HepG2 (cell line): ENCODE results near the gene BACH1. TPM values are rescaled to one million over a fixed set of nuclear protein-coding genes. Genes with fewer than 3 reads are reported as not detected.
A peak's percentile ranks its signal among the peaks of the same experiment; 100 is the strongest.

Experiments
- ATAC-seq: fragments of 200-7000 bp; cut with Tn5 transposase; 3 replicates; pipeline ENCODE4 v1.9.1; 2020; ENCODE audit warnings: mild to moderate bottlenecking, moderate library complexity
- Bru-seq: library from RNA; stranded (reverse); fragments of 400-500 nt; gene quantifications from one replicate; lab custom pipeline; 2021; lab: Mats Ljungman, UMichigan
- BruChase-seq, 2 experiments: library from RNA; stranded (reverse); fragments of 400-500 nt; gene quantifications; one replicate each; lab custom pipeline; 2021; lab: Mats Ljungman, UMichigan
- BruUV-seq: library from RNA; stranded (reverse); fragments of 400-500 nt; replicated peaks from 2 replicates; lab custom pipeline; 2021; lab: Mats Ljungman, UMichigan
- CTCF ChIA-PET: fragments of 300-600 bp; formaldehyde crosslinking; extraction: SDS; loops from one replicate; lab custom pipeline; 2021; ENCODE audit warnings: low total read pairs, inconsistent platforms, low intra/inter-chr PET ratio; lab: Yijun Ruan, JAX
- POLR2A ChIA-PET: fragments of 350-600 bp; sonication (Branson Sonifier 250); formaldehyde crosslinking; loops from one replicate; lab custom pipeline; 2020; ENCODE audit warnings: antibody characterized with exemption, inconsistent platforms; lab: Yijun Ruan, JAX
- DNase-seq: peaks from one replicate; pipeline ENCODE4 v3.0.0-alpha.2; 2015; ENCODE audit warnings: low spot score
- FAIRE-seq: peaks from 3 replicates; lab custom pipeline; 2011; peaks lifted over from hg19 to GRCh38; lab: Jason Lieb, UNC
- H2AFZ ChIP-seq: one replicate; pipeline ENCODE4 v1.6.1; 2011; ENCODE audit warnings: low read length, inconsistent platforms
- H3K27ac ChIP-seq: fragments of 300-600 bp; 3 replicates; pipeline ENCODE4 v1.8.0; 2011; ENCODE audit warnings: mixed run types, mild to moderate bottlenecking, mixed read lengths, low read length, inconsistent platforms; ENCODE audit not compliant: insufficient read depth; ENCODE audit errors: extremely low read length
- H3K27me3 ChIP-seq, 2 experiments: fragments of 200-600 bp in 1 of 2; 2 replicates in 1 of 2; 3 replicates in 1 of 2; pipeline versions ENCODE4 v1.6.0 to v1.8.0; 2011; ENCODE audit warnings: low read length in 2 of 2, mild to moderate bottlenecking in 2 of 2, moderate library complexity in 2 of 2, inconsistent platforms in 1 of 2; ENCODE audit not compliant: insufficient read depth in 2 of 2, control insufficient read depth in 1 of 2
- H3K36me3 ChIP-seq, 2 experiments: fragments of 200-600 bp in 1 of 2; replicated peaks in 1 of 2; 2 replicates in 1 of 2; 3 replicates in 1 of 2; pipeline versions ENCODE4 v1.5.1 to v1.8.0; 2011; ENCODE audit warnings: low read length in 2 of 2, inconsistent platforms in 1 of 2; ENCODE audit not compliant: insufficient read depth in 2 of 2, control insufficient read depth in 1 of 2
- H3K4me1 ChIP-seq: 2 replicates; pipeline ENCODE4 v1.5.1; 2012; ENCODE audit warnings: low read length, inconsistent platforms; ENCODE audit not compliant: insufficient read depth
- H3K4me2 ChIP-seq: 2 replicates; pipeline ENCODE4 v1.6.0; 2011; ENCODE audit warnings: low read depth, low read length, inconsistent platforms
- H3K4me3 ChIP-seq, 3 experiments: fragments of 200-600 bp in 1 of 3; sonication (generic), shearing (Covaris generic) in 1 of 3; replicated peaks in 1 of 3; 2 replicates each; pipeline ENCODE4 v1.5.1; 2011 to 2016; ENCODE audit warnings: low read length in 3 of 3, inconsistent platforms in 2 of 3, low read depth in 2 of 3, mild to moderate bottlenecking in 2 of 3, control low read depth in 1 of 3, mixed read lengths in 1 of 3; ENCODE audit not compliant: insufficient read depth in 1 of 3
- H3K79me2 ChIP-seq: one replicate; pipeline ENCODE4 v1.6.1; 2011; ENCODE audit warnings: low read length, inconsistent platforms; ENCODE audit not compliant: insufficient read depth
- H3K9ac ChIP-seq: 2 replicates; pipeline ENCODE4 v1.6.0; 2011; ENCODE audit warnings: mild to moderate bottlenecking, low read depth, low read length, inconsistent platforms; ENCODE audit not compliant: insufficient read depth
- H3K9me3 ChIP-seq: 2 replicates; pipeline ENCODE4 v1.5.1; 2012; ENCODE audit warnings: mild to moderate bottlenecking, low read length
- H4K20me1 ChIP-seq: 2 replicates; pipeline ENCODE4 v1.6.0; 2011; ENCODE audit warnings: inconsistent platforms, mild to moderate bottlenecking, low read length, moderate library complexity; ENCODE audit not compliant: insufficient read depth
- IKZF4 ChIP-seq: sonication (generic); formaldehyde crosslinking; IDR thresholded peaks from 2 replicates; pipeline ENCODE4 v1.5.1; 2020; ENCODE audit warnings: borderline replicate concordance, mild to moderate bottlenecking, low read depth, missing genetic modification reagents; ENCODE audit errors: not compliant biosample characterization
- KAT8 ChIP-seq: IDR thresholded peaks from 2 replicates; pipeline ENCODE4 v1.6.1; 2016; ENCODE audit warnings: missing genetic modification reagents, missing compliant biosample characterization
- KLF9 ChIP-seq: IDR thresholded peaks from 2 replicates; pipeline ENCODE4 v1.6.1; 2016; ENCODE audit warnings: low read depth
- MTA1 ChIP-seq: sonication (generic); formaldehyde crosslinking; IDR thresholded peaks from 2 replicates; pipeline ENCODE4 v1.4.0; 2020; ENCODE audit warnings: missing genetic modification reagents, mild to moderate bottlenecking, borderline replicate concordance
- NFATC3 ChIP-seq: sonication (generic); formaldehyde crosslinking; IDR thresholded peaks from 2 replicates; pipeline ENCODE4 v1.5.1; 2020; ENCODE audit warnings: mild to moderate bottlenecking, missing genetic modification reagents
- NR2C2 ChIP-seq: sonication (generic); formaldehyde crosslinking; IDR thresholded peaks from 2 replicates; pipeline ENCODE4 v1.4.0; 2020; ENCODE audit warnings: missing genetic modification reagents, mild to moderate bottlenecking, moderate library complexity, borderline replicate concordance
- PHF20 ChIP-seq: sonication (generic); formaldehyde crosslinking; IDR thresholded peaks from 2 replicates; pipeline ENCODE4 v1.5.0; 2020; ENCODE audit warnings: mild to moderate bottlenecking, missing genetic modification reagents
- ZNF274 ChIP-seq: sonication (generic); formaldehyde crosslinking; IDR thresholded peaks from 2 replicates; pipeline ENCODE4 v1.5.1; 2020; ENCODE audit warnings: mild to moderate bottlenecking, missing genetic modification reagents
- ZNF720 ChIP-seq: sonication (generic); formaldehyde crosslinking; IDR thresholded peaks from 2 replicates; pipeline ENCODE4 v1.4.0; 2020; ENCODE audit warnings: missing genetic modification reagents
- ZNF747 ChIP-seq: sonication (generic); formaldehyde crosslinking; IDR thresholded peaks from 2 replicates; pipeline ENCODE4 v1.8.1; 2023; ENCODE audit warnings: missing genetic modification reagents, mild to moderate bottlenecking, borderline replicate concordance
- ZNF790 ChIP-seq: sonication (generic); formaldehyde crosslinking; IDR thresholded peaks from 2 replicates; pipeline ENCODE4 v1.8.0; 2022; ENCODE audit warnings: missing genetic modification reagents, mild to moderate bottlenecking, borderline replicate concordance
- ZNF792 ChIP-seq: IDR thresholded peaks from 2 replicates; pipeline ENCODE4 v1.6.1; 2016
- WGBS: methylation state at CpG from one replicate; pipeline ENCODE4 v1.1.6; 2017; ENCODE audit warnings: low lambda C conversion rate; 5-methylcytosine and 5-hydroxymethylcytosine counted together
- in situ Hi-C: cut with HindIII; loops from 2 replicates; pipeline ENCODE4 v1.10.0; 2017; ENCODE audit warnings: low pct_unique_long_range_greater_than_20kb; ENCODE audit not compliant: extremely low pct_ligation_motif_present
- intact Hi-C: fragments of 100-400 bp; cut with micrococcal nuclease; formaldehyde crosslinking; loops from one replicate; pipeline ENCODE4 v1.10.0; 2022; ENCODE audit not compliant: unreplicated experiment
- long read RNA-seq, 2 experiments: library from RNA in 1 of 2; library from polyadenylated mRNA in 1 of 2; stranded (forward) in 1 of 2; unstranded in 1 of 2; transcript quantifications; one replicate each; pipeline ENCODE4 v2.0.0, GENCODE V29; 2019 to 2022
- polyA minus RNA-seq, 3 experiments: library from RNA; depleted of rRNA, polyadenylated mRNA; stranded (reverse); fragments of >200 nt; gene quantifications; 2 replicates each; pipeline ENCODE4 v1.2.3, GENCODE V29; 2011; ENCODE audit warnings: low replicate concordance in 1 of 3
- polyA plus RNA-seq, 8 experiments: library from polyadenylated mRNA; depleted of rRNA in 3 of 8; stranded (reverse) in 7 of 8; unstranded in 1 of 8; fragments of >200 nt; fragmentation: Illumina TruSeq in 4 of 8; extraction: Trizol in 4 of 8; gene quantifications; 2 replicates each; pipeline versions ENCODE4 v1.2.1 to v1.2.3, GENCODE V29; 2011 to 2016; ENCODE audit warnings: low read depth in 4 of 8, missing spikeins in 1 of 8, mixed read lengths in 1 of 8; ENCODE audit not compliant: insufficient read depth in 1 of 8
- total RNA-seq, 5 experiments: library from RNA; depleted of rRNA; stranded (reverse); fragments of >200 nt; fragmentation: Illumina TruSeq; extraction: Trizol; gene quantifications; 2 replicates each; pipeline ENCODE4 v1.2.3, GENCODE V29; 2016; ENCODE audit warnings: low read depth in 1 of 5
- TF ChIP-seq, protein P1 (sequence below): IDR thresholded peaks from 2 replicates; pipeline ENCODE4 v1.6.1; 2018; ENCODE audit warnings: missing genetic modification reagents
- TF ChIP-seq, protein P2 (sequence below): sonication (generic); formaldehyde crosslinking; IDR thresholded peaks from 2 replicates; pipeline ENCODE4 v1.9.0; 2021; ENCODE audit warnings: missing genetic modification reagents, borderline replicate concordance

Gene BACH1
- 51.7 and 68.9 TPM in 2 replicates for total RNA-seq (2016; rRNA removed; fragmentation: Illumina TruSeq; extraction: Trizol)
- total RNA-seq (2016; cell fraction: cytosol; rRNA removed; fragmentation: Illumina TruSeq; extraction: Trizol; ENCODE audit: low read depth): 113 and 125 TPM in 2 replicates
- 49.5 and 66.2 TPM in 2 replicates for total RNA-seq (2016; cell fraction: insoluble cytoplasmic fraction; rRNA removed; fragmentation: Illumina TruSeq; extraction: Trizol)
- 187 and 248 TPM in 2 replicates for total RNA-seq (2016; cell fraction: membrane; rRNA removed; fragmentation: Illumina TruSeq; extraction: Trizol)
- total RNA-seq (2016; cell fraction: nucleus; rRNA removed; fragmentation: Illumina TruSeq; extraction: Trizol): 43.0 and 46.1 TPM in 2 replicates
- 11.9 and 16.5 TPM in 2 replicates for polyA plus RNA-seq (2011; rRNA removed)
- 6.1 and 8.1 TPM in 2 replicates for polyA plus RNA-seq (2011; cell fraction: cytosol; rRNA removed)
- 7.4 and 10.3 TPM in 2 replicates for polyA plus RNA-seq (2011; cell fraction: nucleus; rRNA removed)
- 19.6 and 28.5 TPM in 2 replicates for polyA plus RNA-seq (2012)
- 0.31 and 0.51 TPM in 2 replicates for polyA plus RNA-seq (2016; cell fraction: cytosol; fragmentation: Illumina TruSeq; extraction: Trizol; ENCODE audit: low read depth)
- 17.5 and 19.8 TPM in 2 replicates for polyA plus RNA-seq (2016; cell fraction: insoluble cytoplasmic fraction; fragmentation: Illumina TruSeq; extraction: Trizol; ENCODE audit: low read depth)
- 2.6 and 3.9 TPM in 2 replicates for polyA plus RNA-seq (2016; cell fraction: membrane; fragmentation: Illumina TruSeq; extraction: Trizol; ENCODE audit: low read depth)
- polyA plus RNA-seq (2016; cell fraction: nucleus; fragmentation: Illumina TruSeq; extraction: Trizol; ENCODE audit: insufficient read depth, low read depth): 11.8 and 12.9 TPM in 2 replicates
- 153 and 196 TPM in 2 replicates for polyA minus RNA-seq (2011; rRNA and poly(A)+ RNA removed; ENCODE audit: low replicate concordance)
- polyA minus RNA-seq (2011; cell fraction: cytosol; rRNA and poly(A)+ RNA removed): 67.8 and 73.1 TPM in 2 replicates
- polyA minus RNA-seq (2011; cell fraction: nucleus; rRNA and poly(A)+ RNA removed): 101 and 111 TPM in 2 replicates
- percentile 95 among the genes with signal in this experiment for Bru-seq, nascent RNA
- percentile 84 among the genes with signal in this experiment for BruChase-seq, experiment 1, labeled RNA remaining after a 6-hour chase
- percentile 93 among the genes with signal in this experiment for BruChase-seq, experiment 2, labeled RNA remaining after a 2-hour chase
- long read RNA-seq, experiment 1, full-length matches to known transcripts: 2 of 8 reads
- long read RNA-seq, experiment 1, partial matches to known transcripts: 4 of 8 reads
- long read RNA-seq, experiment 1, other reads (novel, unspliced or antisense): 2 of 8 reads
- long read RNA-seq, experiment 2, partial matches to known transcripts: 0 of 16 reads
- long read RNA-seq, experiment 2, other reads (novel, unspliced or antisense): 16 of 16 reads

DNA sequence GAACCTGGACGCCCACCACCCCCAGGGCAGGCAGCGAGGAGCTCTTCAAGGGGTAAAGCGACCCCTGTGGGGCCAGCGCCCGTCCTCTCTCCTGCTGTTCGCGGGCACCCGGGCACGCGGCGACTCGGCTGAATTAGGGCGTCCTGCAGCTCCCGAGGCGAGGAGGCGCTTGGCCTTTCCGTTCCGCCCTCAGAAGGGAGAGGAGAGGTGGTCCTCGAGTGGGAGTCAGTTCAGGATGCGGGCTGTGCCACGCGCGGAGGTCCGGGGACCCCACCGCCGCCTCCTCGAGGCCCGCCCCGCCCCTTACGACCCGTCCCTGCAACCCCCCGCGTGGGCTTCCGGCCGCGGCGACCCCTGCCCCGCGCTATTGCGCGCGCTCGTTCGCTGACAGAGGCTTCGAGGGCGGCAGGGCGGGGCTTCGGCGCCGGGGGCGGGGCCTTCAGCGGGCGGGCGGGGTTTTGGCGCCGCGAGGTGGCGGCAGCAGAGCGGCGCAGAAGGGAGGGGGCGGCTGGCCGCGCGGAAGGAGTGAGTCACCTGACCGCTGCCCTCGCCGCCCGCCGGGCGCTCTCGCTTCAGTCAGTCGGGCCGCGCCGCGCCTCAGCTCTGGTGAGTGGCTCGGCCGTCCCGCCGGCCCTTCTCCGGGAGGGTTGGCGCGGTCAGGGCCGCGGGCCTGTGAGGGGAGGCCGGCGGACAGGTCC is at the start of gene BACH1:
BACH1 (plus strand) TSS at position 575 of the 698 bp plus-strand sequence. CDS start 22,359 bp downstream, outside the sequence.
- CTCF ChIA-PET: no interaction called here
- TF ChIP-seq ZNF720 (CRISPR knock-in tag): no peak
- TF ChIP-seq NFATC3 (CRISPR knock-in tag): no peak
- TF ChIP-seq ZNF274: 0 out of 2 replicates have a peak, but pooled peaks have one; percentile 5
- TF ChIP-seq IKZF4 (CRISPR knock-in tag): peak; percentile 37
- TF ChIP-seq PHF20 (CRISPR knock-in tag): peak; percentile 43; the same call in 1 of the 2 replicates
- TF ChIP-seq, protein P1, sequence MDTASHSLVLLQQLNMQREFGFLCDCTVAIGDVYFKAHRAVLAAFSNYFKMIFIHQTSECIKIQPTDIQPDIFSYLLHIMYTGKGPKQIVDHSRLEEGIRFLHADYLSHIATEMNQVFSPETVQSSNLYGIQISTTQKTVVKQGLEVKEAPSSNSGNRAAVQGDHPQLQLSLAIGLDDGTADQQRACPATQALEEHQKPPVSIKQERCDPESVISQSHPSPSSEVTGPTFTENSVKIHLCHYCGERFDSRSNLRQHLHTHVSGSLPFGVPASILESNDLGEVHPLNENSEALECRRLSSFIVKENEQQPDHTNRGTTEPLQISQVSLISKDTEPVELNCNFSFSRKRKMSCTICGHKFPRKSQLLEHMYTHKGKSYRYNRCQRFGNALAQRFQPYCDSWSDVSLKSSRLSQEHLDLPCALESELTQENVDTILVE (CRISPR knock-in tag): no peak
- no peak; the same call in 1 of the 2 replicates for TF ChIP-seq ZNF792
- TF ChIP-seq, protein P2, sequence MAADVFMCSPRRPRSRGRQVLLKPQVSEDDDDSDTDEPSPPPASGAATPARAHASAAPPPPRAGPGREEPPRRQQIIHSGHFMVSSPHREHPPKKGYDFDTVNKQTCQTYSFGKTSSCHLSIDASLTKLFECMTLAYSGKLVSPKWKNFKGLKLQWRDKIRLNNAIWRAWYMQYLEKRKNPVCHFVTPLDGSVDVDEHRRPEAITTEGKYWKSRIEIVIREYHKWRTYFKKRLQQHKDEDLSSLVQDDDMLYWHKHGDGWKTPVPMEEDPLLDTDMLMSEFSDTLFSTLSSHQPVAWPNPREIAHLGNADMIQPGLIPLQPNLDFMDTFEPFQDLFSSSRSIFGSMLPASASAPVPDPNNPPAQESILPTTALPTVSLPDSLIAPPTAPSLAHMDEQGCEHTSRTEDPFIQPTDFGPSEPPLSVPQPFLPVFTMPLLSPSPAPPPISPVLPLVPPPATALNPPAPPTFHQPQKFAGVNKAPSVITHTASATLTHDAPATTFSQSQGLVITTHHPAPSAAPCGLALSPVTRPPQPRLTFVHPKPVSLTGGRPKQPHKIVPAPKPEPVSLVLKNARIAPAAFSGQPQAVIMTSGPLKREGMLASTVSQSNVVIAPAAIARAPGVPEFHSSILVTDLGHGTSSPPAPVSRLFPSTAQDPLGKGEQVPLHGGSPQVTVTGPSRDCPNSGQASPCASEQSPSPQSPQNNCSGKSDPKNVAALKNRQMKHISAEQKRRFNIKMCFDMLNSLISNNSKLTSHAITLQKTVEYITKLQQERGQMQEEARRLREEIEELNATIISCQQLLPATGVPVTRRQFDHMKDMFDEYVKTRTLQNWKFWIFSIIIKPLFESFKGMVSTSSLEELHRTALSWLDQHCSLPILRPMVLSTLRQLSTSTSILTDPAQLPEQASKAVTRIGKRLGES: no peak
- 0 out of 2 replicates have a peak, but pooled peaks have one; percentile 12 for TF ChIP-seq KAT8 (CRISPR knock-in tag)
- TF ChIP-seq KLF9 (CRISPR knock-in tag): no peak
- peak; percentile 26; the same call in 1 of the 2 replicates for TF ChIP-seq MTA1
- TF ChIP-seq ZNF747: no peak
- TF ChIP-seq NR2C2 (CRISPR knock-in tag): peak; percentile 45; the same call in 1 of the 2 replicates
- TF ChIP-seq ZNF790 (CRISPR knock-in tag): no peak

More for the DNA sequence above, at the start of gene BACH1:
- ATAC-seq (peak; percentile 83), DNase-seq (peak; percentile 76), FAIRE-seq (no peak)
- WGBS: 88% methylated on average over 11 of the region's 87 CpGs
- Histone ChIP-seq H3K36me3 (no peaks in the 10 kb centered on the region), H3K9me3 (no peaks in the 10 kb centered on the region), H3K9ac (peak within 1 kb of the TSS; percentile 92), H3K4me3 (peak within 1 kb of the TSS; percentile 73 to 83 (median 82)), H3K4me2 (peak within 1 kb of the TSS; percentile 87), H3K27me3 (no peaks in the 10 kb centered on the region; a peak in 1 of 5 replicates), H2AFZ (no peak within 1 kb of the TSS), H4K20me1 (peaks cover 36% of the 10 kb centered on the region), H3K79me2 (peaks cover 42% of the 10 kb centered on the region), H3K4me1 (peaks cover 57% of the 10 kb centered on the region), H3K27ac (peak within 1 kb of the TSS; percentile 92)
- intact Hi-C loops (loop anchor here (1.0 to 10.0 kb wide), 3 partner anchors 49 to 225 kb away; partner anchors contain the start of gene CCT8), in situ Hi-C loops (loop anchor here (10.0 kb wide), 1 partner anchor 114 kb away; no protein-coding TSS in a partner anchor)
- no TSS peak for BruUV-seq
- POLR2A ChIA-PET: interaction anchor here (0.6 to 2.6 kb wide), 6 partner anchors 8 to 274 kb away, joined by 3 to 9 read pairs (median 4); partner anchors contain the start of gene USP16
